ENCODE data around the gene PSG6. TPM values are rescaled to one million over a fixed set of nuclear protein-coding genes. Genes with fewer than 3 reads are reported as not detected.

Gene PSG6
- total and polyA plus RNA-seq, 2 of the 8 experiments (the other 6 are each of a cell fraction or from before 2014, with no cell fraction given) = not detected

GRCh38 chr19:42872608-42873007, 45.1 kb downstream of the PSG6 start:
- H2BK20ac ChIP-seq (ENCODE audit: low read length) = no peak overlapping the region
- H2AK5ac ChIP-seq (ENCODE audit: low read depth, low read length) = no peak overlapping the region
- H4K91ac ChIP-seq (replicated peaks; ENCODE audit: insufficient read length, low read length) = no peak overlapping the region
- H3K79me1 ChIP-seq (ENCODE audit: low read depth, low read length) = no peaks in the 10 kb centered on the region
- H3K9me3 ChIP-seq (ENCODE audit: insufficient read depth in 2 of 2, low read depth in 1 of 2, low read length in 1 of 2) = peaks cover 34 to 60% of the 10 kb centered on the region in 2 experiments; a peak in 3 of 4 replicates
- H4K8ac ChIP-seq (ENCODE audit: extremely low read depth, insufficient read depth, low read length) = no peak overlapping the region
- no peaks in the 10 kb centered on the region for H3K27me3 ChIP-seq (replicated peaks in 1 of 4; ENCODE audit: control insufficient read depth in 3 of 4, extremely low read depth in 1 of 4, insufficient read depth in 3 of 4, low read length in 3 of 4)
- no peaks in the 10 kb centered on the region for H3K23me2 ChIP-seq (ENCODE audit: low read depth, low read length)
- no peaks in the 10 kb centered on the region for H3K4me1 ChIP-seq (replicated peaks in 1 of 4; ENCODE audit: control insufficient read depth in 3 of 4, insufficient read depth in 4 of 4, low read length in 3 of 4)
- H2BK5ac ChIP-seq (ENCODE audit: low read depth, low read length) = no peak overlapping the region
- H2BK15ac ChIP-seq (ENCODE audit: low read length) = no peak overlapping the region
- H3K56ac ChIP-seq (replicated peaks; ENCODE audit: insufficient read length, low read depth, low read length) = no peak overlapping the region
- no peak overlapping the region for H3K14ac ChIP-seq (ENCODE audit: insufficient read length)
- POLR2A ChIA-PET (ENCODE audit: partially characterized antibody) = no interaction called here
- WGBS, 2 experiments (ENCODE audit: extremely low coverage in 1 of 2, insufficient coverage in 1 of 2, insufficient read length in 1 of 2, insufficient replicate concordance in 2 of 2, low coverage in 1 of 2, low lambda C conversion rate in 2 of 2, missing lambda C conversion rate in 1 of 2) = 66% methylated on average over 3 of the region's 3 CpGs; no CpG with 5 or more reads in 1 of the 2 experiments
- H3K79me2 ChIP-seq (ENCODE audit: control insufficient read depth in 1 of 2, insufficient read depth in 2 of 2, low read length in 2 of 2) = no peaks in the 10 kb centered on the region
- H2BK12ac ChIP-seq (ENCODE audit: low read depth, low read length) = no peak overlapping the region
- H4K5ac ChIP-seq (ENCODE audit: insufficient read length, low read depth, low read length) = no peak overlapping the region
- H3K4ac ChIP-seq (replicated peaks; ENCODE audit: insufficient read length, low read depth, low read length) = no peak overlapping the region
- no peak overlapping the region for H3K27ac ChIP-seq (ENCODE audit: low read depth, low read length)
- DNase-seq (ENCODE audit: low read depth in 1 of 2, low spot score in 2 of 2) (no peak), FAIRE-seq (no peak)
- no peaks in the 10 kb centered on the region for H4K20me1 ChIP-seq (replicated peaks in 1 of 2; ENCODE audit: control insufficient read depth in 1 of 2, insufficient read depth in 2 of 2, low read length in 2 of 2)
- CTCF ChIA-PET (ENCODE audit: partially characterized antibody) = no interaction called here
- no peak overlapping the region for H3K18ac ChIP-seq (ENCODE audit: extremely low read depth, low read length)
- no peaks in the 10 kb centered on the region for H3K36me3 ChIP-seq (ENCODE audit: control insufficient read depth in 2 of 4, insufficient read depth in 4 of 4, low read length in 3 of 4)
- H3K4me3 ChIP-seq (ENCODE audit: extremely low read depth in 1 of 4, insufficient read depth in 2 of 4, low read depth in 3 of 4, low read length in 4 of 4) = no peak overlapping the region
- H3K9ac ChIP-seq (replicated peaks in 1 of 4; ENCODE audit: extremely low read depth in 1 of 4, low read depth in 3 of 4, low read length in 3 of 4) = no peak overlapping the region
- no peak overlapping the region for H2AFZ ChIP-seq (ENCODE audit: low read length)
- H2BK120ac ChIP-seq (replicated peaks; ENCODE audit: low read depth, low read length) = no peak overlapping the region
- H3K4me2 ChIP-seq (ENCODE audit: insufficient read depth in 1 of 2, low read depth in 2 of 2, low read length in 2 of 2) = no peak overlapping the region
- H3K23ac ChIP-seq (ENCODE audit: insufficient read length) = no peak overlapping the region
- TF ChIP-seq JUND (IDR thresholded peaks at IDR 0.05; ENCODE audit: low read length) = no peak
- TF ChIP-seq TBP (IDR thresholded peaks at IDR 0.05; ENCODE audit: low read depth, low read length) = no peak
- TF ChIP-seq PHF8 (conservative IDR thresholded peaks at IDR 0.05; ENCODE audit: low read depth, low read length) = no peak
- TF ChIP-seq GABPA (IDR thresholded peaks at IDR 0.05; ENCODE audit: borderline replicate concordance, insufficient read depth, low read length) = no peak
- no peak for TF ChIP-seq TAF7 (optimal IDR thresholded peaks at IDR 0.05; ENCODE audit: borderline replicate concordance, low read depth, low read length)
- TF ChIP-seq E2F6 (IDR thresholded peaks at IDR 0.05) = no peak
- no peak for TF ChIP-seq TCF12 (IDR thresholded peaks at IDR 0.05; ENCODE audit: low read depth, low read length)
- no peak for TF ChIP-seq ATF2 (IDR thresholded peaks at IDR 0.05; ENCODE audit: low read length)
- no peak for TF ChIP-seq ATF3 (IDR thresholded peaks at IDR 0.05; ENCODE audit: insufficient read depth, low read depth, low read length)
- no peak for TF ChIP-seq CHD1 (IDR thresholded peaks at IDR 0.05; ENCODE audit: low read depth, low read length)
- TF ChIP-seq TEAD4 (IDR thresholded peaks at IDR 0.05; ENCODE audit: low read depth, low read length) = no peak
- TF ChIP-seq ZNF274 (IDR thresholded peaks at IDR 0.05; ENCODE audit: borderline replicate concordance, extremely low read depth, low read length) = no peak

Data from H1 (cell line).